ENCODE data around the gene ZNF22.

DNA sequence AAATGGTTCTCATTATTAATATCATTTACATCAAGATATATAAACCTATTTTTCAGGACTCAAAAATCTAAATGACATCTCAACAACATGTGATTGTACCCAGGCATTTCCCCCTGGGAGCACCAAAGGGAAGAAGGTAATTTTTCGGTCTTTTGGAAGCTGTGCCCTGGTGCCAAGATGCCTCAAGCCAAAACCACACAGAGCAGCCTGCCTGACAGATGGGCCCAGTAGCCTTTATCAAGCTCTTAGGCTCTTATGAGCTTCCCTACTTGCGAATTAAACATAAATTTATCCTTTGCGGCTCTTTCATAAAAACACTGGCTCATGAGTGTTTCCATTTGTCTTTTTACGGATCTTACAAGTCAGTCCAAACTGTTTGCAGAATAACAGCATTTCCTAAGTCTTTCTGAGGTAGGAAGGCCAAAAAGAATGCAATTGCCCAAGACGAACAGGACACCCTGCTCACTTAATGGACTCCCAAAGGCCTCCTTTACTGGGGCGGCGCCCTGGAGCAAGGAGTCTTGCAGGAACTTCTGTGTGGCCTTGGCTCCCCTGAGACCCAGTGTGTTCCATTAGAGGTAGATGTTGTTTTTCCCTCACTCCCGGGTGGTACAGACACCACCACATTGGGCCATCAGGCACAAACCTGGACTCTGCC, 45.2 kb upstream of the ZNF22 start:
- peak; percentile 29 to 89 for TF ChIP-seq EP300 (IDR thresholded peaks at IDR 0.05)
- TF ChIP-seq, protein P1, sequence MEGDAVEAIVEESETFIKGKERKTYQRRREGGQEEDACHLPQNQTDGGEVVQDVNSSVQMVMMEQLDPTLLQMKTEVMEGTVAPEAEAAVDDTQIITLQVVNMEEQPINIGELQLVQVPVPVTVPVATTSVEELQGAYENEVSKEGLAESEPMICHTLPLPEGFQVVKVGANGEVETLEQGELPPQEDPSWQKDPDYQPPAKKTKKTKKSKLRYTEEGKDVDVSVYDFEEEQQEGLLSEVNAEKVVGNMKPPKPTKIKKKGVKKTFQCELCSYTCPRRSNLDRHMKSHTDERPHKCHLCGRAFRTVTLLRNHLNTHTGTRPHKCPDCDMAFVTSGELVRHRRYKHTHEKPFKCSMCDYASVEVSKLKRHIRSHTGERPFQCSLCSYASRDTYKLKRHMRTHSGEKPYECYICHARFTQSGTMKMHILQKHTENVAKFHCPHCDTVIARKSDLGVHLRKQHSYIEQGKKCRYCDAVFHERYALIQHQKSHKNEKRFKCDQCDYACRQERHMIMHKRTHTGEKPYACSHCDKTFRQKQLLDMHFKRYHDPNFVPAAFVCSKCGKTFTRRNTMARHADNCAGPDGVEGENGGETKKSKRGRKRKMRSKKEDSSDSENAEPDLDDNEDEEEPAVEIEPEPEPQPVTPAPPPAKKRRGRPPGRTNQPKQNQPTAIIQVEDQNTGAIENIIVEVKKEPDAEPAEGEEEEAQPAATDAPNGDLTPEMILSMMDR (IDR thresholded peaks at IDR 0.05): no peak
- no peak for TF ChIP-seq POLR2A (IDR thresholded peaks at IDR 0.05)
